Thymus (tissue), 11 donors: ENCODE data around the gene FADS6. TPM values are rescaled to one million over a fixed set of nuclear protein-coding genes. Genes with fewer than 3 reads are reported as not detected.
"Not testable (repeated sequence)": the region's sequence is repeated elsewhere in the genome, so short reads cannot be mapped to it uniquely, and the experiment has no call there.

Experiments
- DNase-seq, 9 donors: peaks; one replicate each; pipeline ENCODE4 v3.0.0-alpha.2; 2013; ENCODE audit warnings: low spot score in 9 of 9, low read depth in 6 of 9, missing footprints in 1 of 9
- H3K27ac ChIP-seq, 2 donors: one replicate each; pipeline ENCODE4 v1.5.1; 2013; ENCODE audit warnings: control low read depth in 1 of 2, low read depth in 1 of 2, low read length in 1 of 2, mild to moderate bottlenecking in 1 of 2, moderate library complexity in 1 of 2
- H3K27me3 ChIP-seq, 2 donors: one replicate each; pipeline ENCODE4 v1.5.1; 2013; ENCODE audit warnings: low read length in 1 of 2; ENCODE audit not compliant: control insufficient read depth in 2 of 2, insufficient read depth in 1 of 2
- H3K36me3 ChIP-seq, 2 donors: one replicate each; pipeline ENCODE4 v1.5.1; 2013; ENCODE audit warnings: low read length in 1 of 2, mild to moderate bottlenecking in 1 of 2, moderate library complexity in 1 of 2; ENCODE audit not compliant: control insufficient read depth in 2 of 2, insufficient read depth in 2 of 2
- H3K4me1 ChIP-seq, 2 donors: one replicate each; pipeline ENCODE4 v1.5.1; 2013; ENCODE audit warnings: low read length in 2 of 2; ENCODE audit not compliant: control insufficient read depth in 2 of 2, insufficient read depth in 2 of 2
- H3K4me3 ChIP-seq, 2 donors: one replicate each; pipeline ENCODE4 v1.5.1; 2013; ENCODE audit warnings: low read length in 2 of 2, control low read depth in 1 of 2, mild to moderate bottlenecking in 1 of 2
- H3K9me3 ChIP-seq, 2 donors: one replicate each; pipeline ENCODE4 v1.5.1; 2013; ENCODE audit warnings: low read length in 1 of 2, mild to moderate bottlenecking in 1 of 2; ENCODE audit not compliant: control insufficient read depth in 2 of 2, insufficient read depth in 1 of 2
- WGBS: extraction: QIAGEN DNeasy Blood & Tissue Kit; methylation state at CpG from one replicate; pipeline ENCODE4 v1.1.7; 2013; 5-methylcytosine and 5-hydroxymethylcytosine counted together
- polyA plus RNA-seq: library from polyadenylated mRNA; stranded (reverse); fragments of 200-250 nt; gene quantifications from one replicate; pipeline ENCODE4 v1.2.3, GENCODE V29; 2013
- total RNA-seq: library from RNA; stranded (reverse); fragments of 120-200 nt; gene quantifications from one replicate; pipeline ENCODE4 v1.2.4, GENCODE V29; 2013
- donor health status: healthy.

Gene FADS6
- total and polyA plus RNA-seq, 2 donors = 0.14 to 1.0 TPM

- not testable (repeated sequence) for H3K27me3 ChIP-seq, H3K36me3 ChIP-seq, H3K27ac ChIP-seq, H3K4me1 ChIP-seq, DNase-seq, H3K4me3 ChIP-seq, H3K9me3 ChIP-seq
- WGBS = 94% methylated on average over 8 of the region's 8 CpGs
Measured at GRCh38 chr17:74911423-74911822, 18.0 kb upstream of the FADS6 start.

GRCh38 chr17:74909097-74909496 is 15.7 kb upstream of the FADS6 start:
- WGBS = 85% methylated on average over 4 of the region's 4 CpGs
- H3K27me3 ChIP-seq, H3K4me1 ChIP-seq: not testable (repeated sequence)

GRCh38 chr17:74907012-74907411 is 13.6 kb upstream of the FADS6 start:
- Histone ChIP-seq H3K27me3 (peaks cover 0 to 20% of the 10 kb centered on the region in 2 donors), H3K27ac (no peak overlapping the region), H3K4me3 (no peak overlapping the region), H3K4me1 (no peaks in the 10 kb centered on the region), H3K36me3 (no peaks in the 10 kb centered on the region), H3K9me3 (no peaks in the 10 kb centered on the region)
- no peak for DNase-seq
- WGBS = 97% methylated on average over 34 of the region's 34 CpGs

More at GRCh38 chr17:74909097-74909496, 15.7 kb upstream of the FADS6 start:
- DNase-seq, H3K4me3 ChIP-seq, H3K9me3 ChIP-seq, H3K27ac ChIP-seq, H3K36me3 ChIP-seq: not testable (repeated sequence)

- H3K9me3 ChIP-seq, H3K4me3 ChIP-seq, H3K4me1 ChIP-seq, DNase-seq, H3K27ac ChIP-seq, H3K36me3 ChIP-seq: not testable (repeated sequence)
- WGBS = 77% methylated on average over 6 of the region's 6 CpGs
- H3K27me3 ChIP-seq = peaks cover 0 to 22% of the 10 kb centered on the region in 2 donors
Measured at GRCh38 chr17:74906214-74906793, 12.9 kb upstream of the FADS6 start.

- no peak overlapping the region for H3K4me3 ChIP-seq
- no peak overlapping the region for H3K27ac ChIP-seq
- H3K9me3 ChIP-seq = no peaks in the 10 kb centered on the region
- no peaks in the 10 kb centered on the region for H3K36me3 ChIP-seq
- H3K4me1 ChIP-seq = no peaks in the 10 kb centered on the region
- DNase-seq = no peak
- WGBS = 90% methylated on average over 7 of the region's 7 CpGs
- peaks cover 0 to 32% of the 10 kb centered on the region in 2 donors for H3K27me3 ChIP-seq
Measured at GRCh38 chr17:74904687-74905409, 11.4 kb upstream of the FADS6 start.

GRCh38 chr17:74903671-74904070 is 10.2 kb upstream of the FADS6 start:
- Histone ChIP-seq H3K9me3 (no peaks in the 10 kb centered on the region), H3K27ac (no peak overlapping the region), H3K4me3 (no peak overlapping the region), H3K27me3 (peaks cover 0 to 35% of the 10 kb centered on the region in 2 donors), H3K4me1 (no peaks in the 10 kb centered on the region), H3K36me3 (no peaks in the 10 kb centered on the region)
- DNase-seq = no peak
- 83% methylated on average over 6 of the region's 6 CpGs for WGBS

- H3K27me3 ChIP-seq = peaks cover 0 to 40% of the 10 kb centered on the region in 2 donors
- no peak overlapping the region for H3K27ac ChIP-seq
- WGBS = 91% methylated on average over 9 of the region's 9 CpGs
Measured at GRCh38 chr17:74903034-74903433, 9.6 kb upstream of the FADS6 start.

GRCh38 chr17:74901353-74902135 is 8.1 kb upstream of the FADS6 start:
- WGBS = 47% methylated on average over 14 of the region's 14 CpGs
- no peaks in the 10 kb centered on the region for H3K36me3 ChIP-seq
- peaks cover 2 to 49% of the 10 kb centered on the region in 2 donors for H3K27me3 ChIP-seq
- H3K4me3 ChIP-seq = no peak overlapping the region
- H3K9me3 ChIP-seq = no peaks in the 10 kb centered on the region
- H3K4me1 ChIP-seq = no peaks in the 10 kb centered on the region
- no peak overlapping the region for H3K27ac ChIP-seq
- no peak for DNase-seq

More at GRCh38 chr17:74903034-74903433, 9.6 kb upstream of the FADS6 start:
- Histone ChIP-seq H3K4me3 (no peak overlapping the region), H3K4me1 (no peaks in the 10 kb centered on the region), H3K36me3 (no peaks in the 10 kb centered on the region), H3K9me3 (no peaks in the 10 kb centered on the region)
- no peak for DNase-seq

GRCh38 chr17:74900208-74900607 is 6.8 kb upstream of the FADS6 start:
- Histone ChIP-seq H3K27ac (no peak overlapping the region), H3K9me3 (no peaks in the 10 kb centered on the region), H3K27me3 (peaks cover 4 to 62% of the 10 kb centered on the region in 2 donors), H3K36me3 (no peaks in the 10 kb centered on the region), H3K4me3 (no peak overlapping the region), H3K4me1 (no peaks in the 10 kb centered on the region)
- no peak for DNase-seq
- WGBS = 98% methylated on average over 8 of the region's 8 CpGs
